ENCODE data around the gene PIK3IP1. TPM values are rescaled to one million over a fixed set of nuclear protein-coding genes. Genes with fewer than 3 reads are reported as not detected.

Gene PIK3IP1
- 12.4 TPM in 2 replicates for total RNA-seq

- DNase-seq, result peak; percentile 95
- H3K27ac Mint-ChIP-seq, result peak within 1 kb of the TSS; percentile 93
- H3K4me3 Mint-ChIP-seq, result peak within 1 kb of the TSS; percentile 99
- peaks cover 23% of the 10 kb centered on the region for H3K36me3 Mint-ChIP-seq (ENCODE audit: low read depth)
- H3K27me3 Mint-ChIP-seq, result no peaks in the 10 kb centered on the region
- peaks cover 63% of the 10 kb centered on the region for H3K4me1 Mint-ChIP-seq
- H3K9me3 Mint-ChIP-seq, result no peaks in the 10 kb centered on the region
- intact Hi-C loops (cut with micrococcal nuclease), result loop anchor here (1.0 to 5.0 kb wide), 11 partner anchors 21 to 1980 kb away; partner anchors contain the start of genes DRG1, LIMK2, MORC2 and PATZ1
Measured at GRCh38 chr22:31292236-31292989, at the start of gene PIK3IP1. TSS of gene PIK3IP1 (minus strand) at chr22:31292488. CDS start at chr22:31292344, 144 bp downstream.

- intact Hi-C loops (cut with micrococcal nuclease), result loop anchor here (10.0 kb wide), 1 partner anchor 257 kb away; the partner anchor contains the start of gene SMTN
- peaks cover 68% of the 10 kb centered on the region for H3K36me3 Mint-ChIP-seq (ENCODE audit: low read depth)
Measured at GRCh38 chr22:31341386-31342088, 49.2 kb upstream of the PIK3IP1 start.

GRCh38 chr22:31340765-31341247 lies 48.5 kb upstream of the PIK3IP1 start:
- Mint-ChIP-seq H3K27ac (no peak overlapping the region), H3K36me3 (ENCODE audit: low read depth) (peaks cover 73% of the 10 kb centered on the region), H3K9me3 (no peaks in the 10 kb centered on the region), H3K4me3 (peak overlapping the region; percentile 37), H3K4me1 (peaks cover 52% of the 10 kb centered on the region), H3K27me3 (no peaks in the 10 kb centered on the region)
- no peak for DNase-seq
- intact Hi-C loops (cut with micrococcal nuclease), result loop anchor here (10.0 kb wide), 1 partner anchor 256 kb away; the partner anchor contains the start of gene SMTN

More at GRCh38 chr22:31341386-31342088, 49.2 kb upstream of the PIK3IP1 start:
- H3K4me1 Mint-ChIP-seq, result peaks cover 52% of the 10 kb centered on the region
- DNase-seq, result no peak
- no peaks in the 10 kb centered on the region for H3K9me3 Mint-ChIP-seq
- H3K27ac Mint-ChIP-seq, result peak overlapping the region; percentile 28
- H3K27me3 Mint-ChIP-seq, result no peaks in the 10 kb centered on the region
- H3K4me3 Mint-ChIP-seq, result peak overlapping the region; percentile 93

GRCh38 chr22:31340360-31340759 lies 48.1 kb upstream of the PIK3IP1 start:
- no peak overlapping the region for H3K4me3 Mint-ChIP-seq
- no peaks in the 10 kb centered on the region for H3K9me3 Mint-ChIP-seq
- no peak overlapping the region for H3K27ac Mint-ChIP-seq
- DNase-seq, result no peak
- peaks cover 74% of the 10 kb centered on the region for H3K36me3 Mint-ChIP-seq (ENCODE audit: low read depth)
- no peaks in the 10 kb centered on the region for H3K27me3 Mint-ChIP-seq
- peaks cover 52% of the 10 kb centered on the region for H3K4me1 Mint-ChIP-seq
- intact Hi-C loops (cut with micrococcal nuclease), result loop anchor here (10.0 kb wide), 1 partner anchor 256 kb away; the partner anchor contains the start of gene SMTN

- Mint-ChIP-seq H3K4me1 (peaks cover 48% of the 10 kb centered on the region), H3K36me3 (ENCODE audit: low read depth) (peaks cover 78% of the 10 kb centered on the region), H3K4me3 (no peak overlapping the region), H3K9me3 (no peaks in the 10 kb centered on the region), H3K27ac (peak overlapping the region; percentile 40), H3K27me3 (no peaks in the 10 kb centered on the region)
- DNase-seq, result no peak
- intact Hi-C loops (cut with micrococcal nuclease), result no loop called here
Measured at GRCh38 chr22:31339148-31339832, 47.0 kb upstream of the PIK3IP1 start.

GRCh38 chr22:31337178-31337577 lies 44.9 kb upstream of the PIK3IP1 start:
- Mint-ChIP-seq H3K36me3 (ENCODE audit: low read depth) (peaks cover 77% of the 10 kb centered on the region), H3K27me3 (no peaks in the 10 kb centered on the region), H3K4me3 (no peak overlapping the region), H3K4me1 (peaks cover 29% of the 10 kb centered on the region), H3K27ac (peak overlapping the region; percentile 14), H3K9me3 (no peaks in the 10 kb centered on the region)
- no peak for DNase-seq
- intact Hi-C loops (cut with micrococcal nuclease), result no loop called here

- H3K27ac Mint-ChIP-seq, result no peak overlapping the region
- H3K27me3 Mint-ChIP-seq, result no peaks in the 10 kb centered on the region
- intact Hi-C loops (cut with micrococcal nuclease), result loop anchor here (5.0 kb wide), 1 partner anchor 42 kb away; the partner anchor contains the start of gene PIK3IP1
Measured at GRCh38 chr22:31334329-31334728, 42.0 kb upstream of the PIK3IP1 start.

GRCh38 chr22:31333641-31334040 lies 41.4 kb upstream of the PIK3IP1 start:
- Mint-ChIP-seq H3K27me3 (no peaks in the 10 kb centered on the region), H3K4me1 (peaks cover 25% of the 10 kb centered on the region), H3K36me3 (ENCODE audit: low read depth) (peaks cover 69% of the 10 kb centered on the region), H3K27ac (peak overlapping the region; percentile 54), H3K4me3 (no peak overlapping the region), H3K9me3 (no peaks in the 10 kb centered on the region)
- intact Hi-C loops (cut with micrococcal nuclease), result loop anchor here (5.0 kb wide), 1 partner anchor 41 kb away; the partner anchor contains the start of gene PIK3IP1
- DNase-seq, result no peak

More at GRCh38 chr22:31334329-31334728, 42.0 kb upstream of the PIK3IP1 start:
- no peak for DNase-seq
- Mint-ChIP-seq H3K4me3 (no peak overlapping the region), H3K36me3 (ENCODE audit: low read depth) (peaks cover 69% of the 10 kb centered on the region), H3K4me1 (peaks cover 27% of the 10 kb centered on the region), H3K9me3 (no peaks in the 10 kb centered on the region)

GRCh38 chr22:31332886-31333285 lies 40.6 kb upstream of the PIK3IP1 start:
- Mint-ChIP-seq H3K27me3 (no peaks in the 10 kb centered on the region), H3K9me3 (no peaks in the 10 kb centered on the region), H3K36me3 (ENCODE audit: low read depth) (peaks cover 68% of the 10 kb centered on the region), H3K4me3 (no peak overlapping the region), H3K27ac (no peak overlapping the region), H3K4me1 (peaks cover 21% of the 10 kb centered on the region)
- intact Hi-C loops (cut with micrococcal nuclease), result loop anchor here (5.0 kb wide), 1 partner anchor 41 kb away; the partner anchor contains the start of gene PIK3IP1
- no peak for DNase-seq

- H3K4me3 Mint-ChIP-seq, result no peak overlapping the region
- H3K9me3 Mint-ChIP-seq, result no peaks in the 10 kb centered on the region
- DNase-seq, result no peak
- H3K27ac Mint-ChIP-seq, result no peak overlapping the region
- no peaks in the 10 kb centered on the region for H3K27me3 Mint-ChIP-seq
- peaks cover 72% of the 10 kb centered on the region for H3K36me3 Mint-ChIP-seq (ENCODE audit: low read depth)
- H3K4me1 Mint-ChIP-seq, result peaks cover 17% of the 10 kb centered on the region
- intact Hi-C loops (cut with micrococcal nuclease), result loop anchor here (5.0 kb wide), 1 partner anchor 40 kb away; the partner anchor contains the start of gene PIK3IP1
Measured at GRCh38 chr22:31332010-31332409, 39.7 kb upstream of the PIK3IP1 start.

GRCh38 chr22:31329453-31330215 lies 37.3 kb upstream of the PIK3IP1 start:
- DNase-seq, result no peak
- intact Hi-C loops (cut with micrococcal nuclease), result loop anchor here (5.0 kb wide), 1 partner anchor 37 kb away; the partner anchor contains the start of gene PIK3IP1
- no peaks in the 10 kb centered on the region for H3K27me3 Mint-ChIP-seq
- H3K36me3 Mint-ChIP-seq (ENCODE audit: low read depth), result peaks cover 70% of the 10 kb centered on the region
- H3K4me3 Mint-ChIP-seq, result no peak overlapping the region
- peaks cover 14% of the 10 kb centered on the region for H3K4me1 Mint-ChIP-seq
- H3K27ac Mint-ChIP-seq, result peak overlapping the region; percentile 59
- no peaks in the 10 kb centered on the region for H3K9me3 Mint-ChIP-seq

GRCh38 chr22:31329029-31329428 lies 36.7 kb upstream of the PIK3IP1 start:
- H3K27ac Mint-ChIP-seq, result no peak overlapping the region
- peaks cover 14% of the 10 kb centered on the region for H3K4me1 Mint-ChIP-seq
- intact Hi-C loops (cut with micrococcal nuclease), result no loop called here
- H3K9me3 Mint-ChIP-seq, result no peaks in the 10 kb centered on the region
- H3K4me3 Mint-ChIP-seq, result no peak overlapping the region
- H3K27me3 Mint-ChIP-seq, result no peaks in the 10 kb centered on the region
- no peak for DNase-seq
- H3K36me3 Mint-ChIP-seq (ENCODE audit: low read depth), result peaks cover 65% of the 10 kb centered on the region
